ENCODE results near the gene AKAP14. TPM values are rescaled to one million over a fixed set of nuclear protein-coding genes. Genes with fewer than 3 reads are reported as not detected.
"Not testable (repeated sequence)": the region's sequence is repeated elsewhere in the genome, so short reads cannot be mapped to it uniquely, and the experiment has no call there.

The AKAP14 gene
- total and polyA plus RNA-seq, 5 experiments from 2014 or later, result not detected

- H3K27me3 Mint-ChIP-seq, result no peaks in the 10 kb centered on the region
- H3K9me3 Mint-ChIP-seq, result no peaks in the 10 kb centered on the region
- POLR2A ChIA-PET, result no interaction called here
- no peak for DNase-seq
- peaks cover 0 to 23% (median 0%) of the 10 kb centered on the region in 3 donors for H3K36me3 Mint-ChIP-seq
- no peak for ATAC-seq
- H3K4me3 Mint-ChIP-seq, result peak overlapping the region in 9 of 10 donors; percentile 10 to 100 (median 94)
- peaks cover 7 to 28% (median 22%) of the 10 kb centered on the region in 4 donors for H3K4me1 Mint-ChIP-seq
- H3K27ac Mint-ChIP-seq, result peak overlapping the region in 6 of 10 donors; percentile 33 to 71 (median 54)
Observed at GRCh38 chrX:119941336-119941735, 45.6 kb downstream of the AKAP14 start.

- Mint-ChIP-seq H3K36me3 (peaks cover 0 to 17% (median 0%) of the 10 kb centered on the region in 3 donors), H3K27ac (peak overlapping the region; percentile 90 to 98 (median 97)), H3K27me3 (no peaks in the 10 kb centered on the region), H3K4me1 (peaks cover 7 to 28% (median 22%) of the 10 kb centered on the region in 4 donors), H3K4me3 (peak overlapping the region; percentile 88 to 100 (median 94)), H3K9me3 (no peaks in the 10 kb centered on the region)
- POLR2A ChIA-PET, result interaction anchor here (0.9 to 1.0 kb wide), 2 partner anchors 14 to 151 kb away, joined by 3 to 5 read pairs; no protein-coding TSS in a partner anchor
- DNase-seq (no peak), ATAC-seq (no peak)
Observed at GRCh38 chrX:119942173-119942819, 46.6 kb downstream of the AKAP14 start.

GRCh38 chrX:119942831-119943184 is 47.1 kb downstream of the AKAP14 start:
- ATAC-seq, result peak; percentile 9 to 13
- Mint-ChIP-seq H3K4me3 (peak overlapping the region; percentile 88 to 100 (median 94)), H3K9me3 (no peaks in the 10 kb centered on the region), H3K27me3 (no peaks in the 10 kb centered on the region), H3K27ac (peak overlapping the region; percentile 90 to 98 (median 97)), H3K36me3 (peaks cover 0 to 13% (median 0%) of the 10 kb centered on the region in 3 donors), H3K4me1 (peaks cover 7 to 28% (median 22%) of the 10 kb centered on the region in 4 donors)
- POLR2A ChIA-PET, result interaction anchor here (0.9 to 1.0 kb wide), 2 partner anchors 13 to 152 kb away, joined by 3 to 5 read pairs; no protein-coding TSS in a partner anchor
- no peak for DNase-seq

DNA sequence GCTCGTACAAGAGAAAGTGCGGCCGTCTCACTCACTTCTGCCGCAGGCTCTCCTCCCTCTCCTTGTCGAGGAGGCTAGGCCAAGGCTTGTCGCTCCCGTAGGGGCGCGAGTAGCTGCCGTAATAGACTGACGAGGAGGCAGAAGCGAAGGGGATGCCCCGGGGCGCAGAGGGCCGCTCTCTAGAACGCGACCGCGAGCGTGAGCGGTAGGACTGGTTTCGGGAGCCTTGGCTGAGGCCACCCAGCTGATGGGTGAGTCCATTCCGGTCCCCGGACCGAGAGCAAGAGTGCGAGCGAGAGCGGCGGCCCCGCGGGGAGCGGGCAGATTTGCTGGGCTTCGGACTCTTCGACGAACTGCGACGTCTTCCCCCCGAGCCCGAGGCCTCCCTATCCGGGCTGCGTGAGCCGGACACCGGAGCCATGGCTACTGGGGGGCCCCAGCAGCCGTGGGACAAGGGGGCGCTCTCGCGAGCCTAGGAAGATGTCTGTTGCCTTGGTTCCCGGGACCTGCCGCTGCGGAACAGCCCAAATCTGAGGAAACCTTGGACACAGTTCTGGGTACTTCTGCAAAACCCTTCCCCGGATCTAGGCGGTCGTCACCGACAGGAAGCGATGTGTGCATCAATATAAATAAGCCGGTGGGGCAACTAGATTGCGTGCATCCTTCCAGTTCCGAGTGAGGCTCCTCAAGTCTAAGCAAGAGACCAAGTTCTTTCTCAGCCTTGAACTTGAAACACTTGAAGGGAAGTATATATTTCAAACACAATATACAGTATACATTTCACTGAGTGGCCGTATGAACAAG is 47.7 kb downstream of the AKAP14 start, which contains the start of gene NKAP:
TSS of gene NKAP (minus strand) at position 567 of the 804 bp plus-strand sequence. CDS start at position 421, 146 bp downstream.
- Mint-ChIP-seq H3K36me3 (peaks cover 0 to 12% (median 0%) of the 10 kb centered on the region in 3 donors), H3K4me1 (peaks cover 7 to 28% (median 23%) of the 10 kb centered on the region in 4 donors), H3K27ac (peak within 1 kb of the TSS; percentile 90 to 98 (median 97)), H3K4me3 (peak within 1 kb of the TSS; percentile 88 to 100 (median 94)), H3K9me3 (no peaks in the 10 kb centered on the region), H3K27me3 (no peaks in the 10 kb centered on the region)
- ATAC-seq (peak; percentile 85 to 88), DNase-seq (peak; percentile 46 to 87 (median 78))
- POLR2A ChIA-PET, result interaction anchor here (0.6 to 1.0 kb wide), 3 partner anchors 13 to 472 kb away, joined by 3 to 5 read pairs (median 4); no protein-coding TSS in a partner anchor

- DNase-seq (no peak), ATAC-seq (no peak)
- peaks cover 0 to 9% (median 0%) of the 10 kb centered on the region in 3 donors for H3K36me3 Mint-ChIP-seq
- no peak overlapping the region for H3K4me3 Mint-ChIP-seq
- POLR2A ChIA-PET, result interaction anchor here (0.5 kb wide), 1 partner anchor 19 kb away, joined by 3 read pairs; no protein-coding TSS in a partner anchor
- no peak overlapping the region for H3K27ac Mint-ChIP-seq
- H3K4me1 Mint-ChIP-seq, result peaks cover 12 to 34% (median 29%) of the 10 kb centered on the region in 4 donors
- H3K9me3 Mint-ChIP-seq, result no peaks in the 10 kb centered on the region
- H3K27me3 Mint-ChIP-seq, result no peaks in the 10 kb centered on the region
Observed at GRCh38 chrX:119945481-119945880, 49.8 kb downstream of the AKAP14 start.

- DNase-seq (no peak), ATAC-seq (no peak)
- POLR2A ChIA-PET, result interaction anchor here (0.6 kb wide), 2 partner anchors 70 to 78 kb away, joined by 3 to 4 read pairs; no protein-coding TSS in a partner anchor
Observed at GRCh38 chrX:119948381-119948780, 52.7 kb downstream of the AKAP14 start.

DNA sequence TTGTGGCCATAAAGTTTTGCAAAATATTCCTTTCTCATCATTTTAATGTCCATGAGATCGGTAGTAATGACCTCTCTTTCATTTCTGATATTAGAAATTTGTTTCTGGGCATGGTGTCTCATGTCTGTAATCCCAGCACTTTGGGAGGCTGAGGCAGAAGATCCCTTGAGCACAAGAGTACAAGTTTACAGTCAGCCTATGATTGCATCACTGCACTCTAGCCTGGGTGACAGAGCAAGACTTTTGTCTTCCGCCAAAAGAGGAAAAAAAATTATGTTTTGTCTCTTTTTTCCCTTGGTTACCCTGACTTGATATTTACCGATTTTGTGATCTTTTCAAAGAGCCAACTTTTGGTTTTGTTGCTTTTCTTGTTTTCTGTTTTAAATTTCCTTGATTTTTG is 58.7 kb downstream of the AKAP14 start:
- peak; percentile 29 to 39 for ATAC-seq
- peak overlapping the region in 9 of 10 donors; percentile 10 to 97 (median 71) for H3K27ac Mint-ChIP-seq

More at GRCh38 chrX:119948381-119948780, 52.7 kb downstream of the AKAP14 start:
- Mint-ChIP-seq H3K9me3 (no peaks in the 10 kb centered on the region), H3K4me3 (no peak overlapping the region), H3K4me1 (peaks cover 6 to 15% (median 13%) of the 10 kb centered on the region in 4 donors), H3K36me3 (no peaks in the 10 kb centered on the region), H3K27ac (no peak overlapping the region), H3K27me3 (no peaks in the 10 kb centered on the region)

DNA sequence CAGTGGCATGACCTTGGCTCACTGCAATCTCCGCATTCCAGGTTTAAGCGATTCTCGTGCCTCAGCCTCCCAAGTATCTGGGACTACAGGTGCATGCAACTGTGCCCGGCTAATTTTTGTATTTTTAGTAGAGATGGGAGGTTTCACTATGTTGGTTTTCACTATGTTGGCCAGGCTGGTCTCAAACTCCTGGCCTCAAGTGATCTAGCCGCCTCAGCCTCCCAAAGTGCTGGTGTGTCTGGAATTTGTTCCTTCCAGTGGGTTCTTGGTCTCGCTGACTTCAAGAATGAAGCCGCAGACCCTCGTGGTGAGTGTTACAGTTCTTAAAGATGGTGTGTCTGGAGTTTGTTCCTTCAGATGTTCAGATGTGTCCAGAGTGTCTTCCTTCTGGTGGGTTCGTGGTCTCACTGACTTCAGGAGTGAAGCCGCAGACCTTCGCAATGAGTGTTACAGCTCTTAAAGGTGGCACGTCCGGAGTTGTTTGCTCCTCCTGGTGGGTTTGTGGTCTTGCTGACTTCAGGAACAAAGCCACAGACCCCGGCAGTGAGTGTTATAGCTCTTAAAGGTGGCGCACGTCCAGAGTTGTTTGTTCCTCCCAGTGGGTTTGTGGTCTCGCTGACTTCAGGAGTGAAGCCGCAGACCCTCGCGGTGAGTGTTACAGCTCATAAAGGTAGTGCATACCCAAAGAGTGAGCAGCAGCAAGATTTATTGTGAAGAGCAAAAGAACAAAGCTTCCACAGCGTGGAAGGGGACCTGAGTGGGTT is 60.3 kb downstream of the AKAP14 start:
- peak overlapping the region; percentile 9 to 97 (median 92) for H3K27ac Mint-ChIP-seq
- peaks cover 18 to 41% (median 35%) of the 10 kb centered on the region in 4 donors for H3K4me1 Mint-ChIP-seq
- H3K4me3 Mint-ChIP-seq, result peak overlapping the region in 9 of 10 donors; percentile 54 to 73 (median 61)
- H3K9me3 Mint-ChIP-seq, H3K36me3 Mint-ChIP-seq, H3K27me3 Mint-ChIP-seq: not testable (repeated sequence)
- DNase-seq (peak; percentile 17 to 87 (median 71)), ATAC-seq (peak; percentile 85 to 86)
- POLR2A ChIA-PET, result interaction anchor here (1.1 to 1.7 kb wide), 4 partner anchors 12 to 165 kb away, joined by 3 to 5 read pairs (median 4); partner anchors contain the start of genes NKAP and RPL39

More for the DNA sequence above, 58.7 kb downstream of the AKAP14 start:
- H3K4me3 Mint-ChIP-seq, result peak overlapping the region in 2 of 10 donors; percentile 7 to 23
- H3K4me1 Mint-ChIP-seq, result peaks cover 17 to 41% (median 36%) of the 10 kb centered on the region in 4 donors
- peak in 3 of 10 donors; percentile 20 to 36 (median 26) for DNase-seq
- peaks cover 0 to 2% (median 0%) of the 10 kb centered on the region in 5 donors for H3K27me3 Mint-ChIP-seq
- H3K9me3 Mint-ChIP-seq, result peaks cover 0 to 6% (median 0%) of the 10 kb centered on the region in 9 donors
- POLR2A ChIA-PET, result no interaction called here
- no peaks in the 10 kb centered on the region for H3K36me3 Mint-ChIP-seq

- Mint-ChIP-seq H3K27ac (peak overlapping the region in 2 of 10 donors; percentile 48 to 57), H3K36me3 (no peaks in the 10 kb centered on the region), H3K4me1 (peaks cover 11 to 21% (median 13%) of the 10 kb centered on the region in 4 donors), H3K27me3 (peaks cover 0 to 10% (median 1%) of the 10 kb centered on the region in 5 donors), H3K4me3 (no peak overlapping the region), H3K9me3 (peaks cover 0 to 6% (median 0%) of the 10 kb centered on the region in 9 donors)
- POLR2A ChIA-PET, result no interaction called here
- ATAC-seq (no peak), DNase-seq (no peak)
Observed at GRCh38 chrX:119960625-119961024, 64.9 kb downstream of the AKAP14 start.

- DNase-seq, H3K4me3 Mint-ChIP-seq, POLR2A ChIA-PET, H3K36me3 Mint-ChIP-seq, H3K9me3 Mint-ChIP-seq, H3K27ac Mint-ChIP-seq, H3K27me3 Mint-ChIP-seq, H3K4me1 Mint-ChIP-seq, ATAC-seq: not testable (repeated sequence)
Observed at GRCh38 chrX:119966837-119967236, 71.1 kb downstream of the AKAP14 start.
